H9 (cell line): ENCODE results near the gene OR5AC2. TPM values are rescaled to one million over a fixed set of nuclear protein-coding genes. Genes with fewer than 3 reads are reported as not detected.
A peak's percentile ranks its signal among the peaks of the same experiment; 100 is the strongest.

Experiments used
- DNase-seq: peaks from one replicate; pipeline ENCODE4 v3.0.0-alpha.2; 2017
- H2AFZ ChIP-seq: one replicate; pipeline ENCODE4 v1.6.1; 2013; ENCODE audit warnings: mild to moderate bottlenecking, low read length, control low read depth, moderate library complexity
- H2AK5ac ChIP-seq: 2 replicates; pipeline ENCODE4 v1.6.1; 2013; ENCODE audit warnings: low read length, control low read depth, mixed read lengths; ENCODE audit not compliant: insufficient read length
- H2BK120ac ChIP-seq: one replicate; pipeline ENCODE4 v1.6.1; 2013; ENCODE audit warnings: low read depth, mild to moderate bottlenecking, low read length, control low read depth, inconsistent platforms; ENCODE audit not compliant: poor library complexity, severe bottlenecking
- H2BK12ac ChIP-seq: 2 replicates; pipeline ENCODE4 v1.6.1; 2013; ENCODE audit warnings: low read length, control low read depth, mixed read lengths, low read depth; ENCODE audit not compliant: insufficient read length
- H2BK15ac ChIP-seq: 2 replicates; pipeline ENCODE4 v1.6.1; 2013; ENCODE audit warnings: low read depth, low read length, control low read depth
- H2BK20ac ChIP-seq: one replicate; pipeline ENCODE4 v1.6.1; 2013; ENCODE audit warnings: low read depth, mild to moderate bottlenecking, low read length, control low read depth, inconsistent platforms; ENCODE audit not compliant: poor library complexity, severe bottlenecking
- H2BK5ac ChIP-seq: 2 replicates; pipeline ENCODE4 v1.6.1; 2013; ENCODE audit warnings: low read length, control low read depth, mixed read lengths; ENCODE audit not compliant: insufficient read length
- H3K14ac ChIP-seq: 2 replicates; pipeline ENCODE4 v1.6.1; 2013; ENCODE audit warnings: low read length, control low read depth; ENCODE audit not compliant: insufficient read depth
- H3K18ac ChIP-seq: 2 replicates; pipeline ENCODE4 v1.6.1; 2013; ENCODE audit warnings: low read depth, mild to moderate bottlenecking, mixed read lengths, low read length, control low read depth; ENCODE audit not compliant: insufficient read length
- H3K23ac ChIP-seq: 2 replicates; pipeline ENCODE4 v1.6.1; 2013; ENCODE audit warnings: low read length, control low read depth, mixed read lengths, low read depth; ENCODE audit not compliant: insufficient read length
- H3K23me2 ChIP-seq: 2 replicates; pipeline ENCODE4 v1.6.1; 2013; ENCODE audit warnings: low read depth, mild to moderate bottlenecking, mixed read lengths, low read length, control low read depth; ENCODE audit not compliant: insufficient read length, poor library complexity, severe bottlenecking
- H3K27ac ChIP-seq: 2 replicates; pipeline ENCODE4 v1.5.1; 2013; ENCODE audit warnings: low read length, control low read depth, mixed read lengths, low read depth; ENCODE audit not compliant: insufficient read length
- H3K27me3 ChIP-seq: 2 replicates; pipeline ENCODE4 v1.6.1; 2013; ENCODE audit warnings: low read length, control low read depth, inconsistent platforms; ENCODE audit not compliant: insufficient read depth
- H3K4ac ChIP-seq: 2 replicates; pipeline ENCODE4 v1.6.1; 2013; ENCODE audit warnings: low read depth, mild to moderate bottlenecking, control low read depth, inconsistent platforms, low read length, moderate library complexity
- H3K4me1 ChIP-seq: 2 replicates; pipeline ENCODE4 v1.6.1; 2013; ENCODE audit warnings: low read length, control low read depth, inconsistent platforms; ENCODE audit not compliant: insufficient read depth
- H3K4me2 ChIP-seq: 2 replicates; pipeline ENCODE4 v1.6.1; 2013; ENCODE audit warnings: low read length, control low read depth, mixed read lengths; ENCODE audit not compliant: insufficient read length, insufficient read depth
- H3K56ac ChIP-seq: 2 replicates; pipeline ENCODE4 v1.6.1; 2013; ENCODE audit warnings: low read depth, mild to moderate bottlenecking, mixed read lengths, low read length, control low read depth; ENCODE audit not compliant: insufficient read length
- H3K79me1 ChIP-seq: 2 replicates; pipeline ENCODE4 v1.6.1; 2013; ENCODE audit warnings: low read depth, mild to moderate bottlenecking, moderate library complexity, low read length, control low read depth, inconsistent platforms; ENCODE audit not compliant: insufficient read depth, poor library complexity, severe bottlenecking
- H3K79me2 ChIP-seq: 2 replicates; pipeline ENCODE4 v1.6.1; 2013; ENCODE audit warnings: low read length, control low read depth, inconsistent platforms; ENCODE audit not compliant: insufficient read depth
- H3K9ac ChIP-seq: 2 replicates; pipeline ENCODE4 v1.6.1; 2013; ENCODE audit warnings: low read length, control low read depth, mixed read lengths; ENCODE audit not compliant: insufficient read length; ENCODE audit errors: extremely low read depth
- H3K9me3 ChIP-seq: one replicate; pipeline ENCODE4 v1.6.1; 2013; ENCODE audit warnings: low read depth, low read length, inconsistent platforms; ENCODE audit not compliant: control insufficient read depth
- H3T11ph ChIP-seq: one replicate; pipeline ENCODE4 v1.6.1; 2013; ENCODE audit warnings: mild to moderate bottlenecking, low read length, control low read depth, inconsistent platforms
- H4K20me1 ChIP-seq: one replicate; pipeline ENCODE4 v1.6.1; 2013; ENCODE audit not compliant: control insufficient read depth, insufficient read length, insufficient read depth
- H4K5ac ChIP-seq: 2 replicates; pipeline ENCODE4 v1.6.1; 2013; ENCODE audit warnings: low read depth, mild to moderate bottlenecking, mixed read lengths, low read length, control low read depth; ENCODE audit not compliant: insufficient read length
- H4K8ac ChIP-seq: replicated peaks from 2 replicates; pipeline ENCODE4 v1.6.1; 2013; ENCODE audit warnings: low read length, control low read depth, mixed read lengths, low read depth; ENCODE audit not compliant: insufficient read length
- H4K91ac ChIP-seq: 2 replicates; pipeline ENCODE4 v1.6.1; 2013; ENCODE audit warnings: low read depth, mild to moderate bottlenecking, moderate library complexity, mixed read lengths, low read length, control low read depth; ENCODE audit not compliant: insufficient read length
- H3K27ac Mint-ChIP-seq, 3 experiments: 2 replicates in 2 of 3; 3 replicates in 1 of 3; pipeline ENCODE4 v1.8.0; 2020 to 2021; ENCODE audit warnings: mixed read lengths in 3 of 3, mild to moderate bottlenecking in 1 of 3, moderate library complexity in 1 of 3
- H3K27me3 Mint-ChIP-seq: 2 replicates; pipeline ENCODE4 v1.8.0; 2021; ENCODE audit warnings: low read depth, mild to moderate bottlenecking, moderate library complexity, mixed read lengths
- H3K36me3 Mint-ChIP-seq, 3 experiments: 2 replicates in 2 of 3; 3 replicates in 1 of 3; pipeline ENCODE4 v1.8.0; 2020 to 2021; ENCODE audit warnings: low read depth in 3 of 3, mixed read lengths in 3 of 3; ENCODE audit not compliant: insufficient read depth in 1 of 3
- H3K4me1 Mint-ChIP-seq, 2 experiments: 2 replicates each; pipeline ENCODE4 v1.8.0; 2020; ENCODE audit warnings: mixed read lengths in 2 of 2
- H3K4me3 Mint-ChIP-seq, 2 experiments: 2 replicates in 1 of 2; 3 replicates in 1 of 2; pipeline ENCODE4 v1.8.0; 2020 to 2021; ENCODE audit warnings: mild to moderate bottlenecking in 2 of 2, mixed read lengths in 2 of 2, moderate library complexity in 1 of 2
- H3K9me3 Mint-ChIP-seq, 2 experiments: 2 replicates in 1 of 2; 3 replicates in 1 of 2; pipeline ENCODE4 v1.8.0; 2020; ENCODE audit warnings: mild to moderate bottlenecking in 2 of 2, mixed read lengths in 2 of 2, moderate library complexity in 1 of 2
- CTCF ChIP-seq: fragments of 200-600 bp; sonication (generic); conservative IDR thresholded peaks from 3 replicates; pipeline ENCODE4 v1.8.0; 2021; ENCODE audit warnings: antibody characterized with exemption, mild to moderate bottlenecking
- WGBS: extraction: QIAGEN DNeasy Blood & Tissue Kit; methylation state at CpG from one replicate; pipeline ENCODE4 v1.1.7; 2013; ENCODE audit warnings: missing lambda C conversion rate, low lambda C conversion rate, mixed read lengths; ENCODE audit not compliant: insufficient read length; ENCODE audit errors: extremely low coverage; 5-methylcytosine and 5-hydroxymethylcytosine counted together
- total RNA-seq: library from RNA; stranded (reverse); gene quantifications from 2 replicates; pipeline ENCODE4 v1.2.1, GENCODE V29; 2021

The OR5AC2 gene
- total RNA-seq, 1 experiment from 2014 or later, result not detected

- Histone ChIP-seq H3K18ac (no peak overlapping the region), H3K23ac (no peak overlapping the region), H3K27ac (no peak overlapping the region), H4K8ac (no peak overlapping the region), H2BK12ac (no peak overlapping the region), H3K4me1 (no peaks in the 10 kb centered on the region), H2BK15ac (no peak overlapping the region), H3K27me3 (no peaks in the 10 kb centered on the region), H3K4ac (no peak overlapping the region), H3K79me1 (no peaks in the 10 kb centered on the region), H3K14ac (no peak overlapping the region), H3K79me2 (no peaks in the 10 kb centered on the region), H3K9me3 (peaks cover 16% of the 10 kb centered on the region), H3T11ph (no peak overlapping the region), H4K20me1 (no peaks in the 10 kb centered on the region), H2BK120ac (no peak overlapping the region), H2BK5ac (no peak overlapping the region), H3K56ac (no peak overlapping the region), H3K23me2 (no peaks in the 10 kb centered on the region), H3K4me2 (no peak overlapping the region), H4K91ac (no peak overlapping the region), H2AK5ac (no peak overlapping the region), H2AFZ (no peak overlapping the region), H3K9ac (no peak overlapping the region), H4K5ac (no peak overlapping the region), H2BK20ac (no peak overlapping the region)
- Mint-ChIP-seq H3K27ac (peak overlapping the region; percentile 24 to 64 (median 57); a peak in 6 of 7 replicates), H3K4me1 (peaks cover 14 to 16% of the 10 kb centered on the region in 2 experiments), H3K4me3 (no peak overlapping the region; a peak in 1 of 5 replicates), H3K27me3 (no peaks in the 10 kb centered on the region), H3K36me3 (peaks cover 0 to 6% (median 4%) of the 10 kb centered on the region in 3 experiments; a peak in 2 of 7 replicates), H3K9me3 (peaks cover 2 to 6% of the 10 kb centered on the region in 2 experiments; a peak in 2 of 5 replicates)
- WGBS, result no CpG with 5 or more reads among the region's 4 CpGs
- DNase-seq, result no peak
- no peak for TF ChIP-seq CTCF
Observed at GRCh38 chr3:98109807-98110549, 23.0 kb downstream of the OR5AC2 start.
